ENCODE measurements around the gene FOXO6. TPM values are rescaled to one million over a fixed set of nuclear protein-coding genes. Genes with fewer than 3 reads are reported as not detected.

FOXO6 gene
- total RNA-seq, 8 experiments from 2014 or later: 0.36 to 3.6 (median 1.3) TPM

GRCh38 chr1:41414716-41415306 is 53.6 kb downstream of the FOXO6 start:
- Histone ChIP-seq H3K4me3 (no peak overlapping the region), H3K4me1 (replicated peaks in 1 of 2) (peaks cover 29 to 35% of the 10 kb centered on the region in 2 donors), H3K27ac (peak overlapping the region; percentile 7 to 45)
- WGBS, 10 experiments: 0 to 83% (median 44%) methylated on average over 1 to 5 of the region's 7 CpGs; no CpG with 5 or more reads in 4 of the 10 experiments
- in situ Hi-C loops (cut with MboI; ENCODE audit: low pct_unique_long_range_greater_than_20kb in 2 of 9, low sequenced_read_pairs in 9 of 9, unreplicated experiment in 9 of 9): loop anchor here in 8 of 9 experiments (25.0 kb wide), 2 partner anchors 103 to 128 kb away; no protein-coding TSS in a partner anchor
- peak in 5 of 8 experiments; percentile 74 to 93 (median 93) for ATAC-seq (replicated peaks in 6 of 8)

DNA sequence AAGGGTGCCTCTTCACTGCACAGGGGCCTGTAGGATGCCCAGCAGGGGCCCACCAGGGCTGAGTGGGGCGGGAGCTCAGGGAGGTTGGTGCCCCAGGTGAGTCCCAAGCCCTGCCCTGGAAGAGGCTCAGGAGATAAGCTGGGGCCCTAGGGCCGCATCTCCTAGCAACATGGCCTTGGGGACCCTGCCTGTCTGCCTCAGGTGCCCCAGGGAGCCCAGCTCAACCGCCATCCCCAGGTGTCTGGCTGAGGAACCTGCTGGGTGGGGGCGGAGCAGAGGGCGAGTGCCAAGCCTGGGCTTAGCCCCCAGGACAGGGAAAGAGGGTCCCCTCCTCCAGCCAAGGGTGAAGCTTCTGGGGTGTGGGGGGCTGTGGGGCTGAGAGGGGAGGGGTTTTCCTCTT is 54.8 kb downstream of the FOXO6 start:
- WGBS, 10 experiments: 66 to 100% (median 89%) methylated on average over 1 to 5 of the region's 5 CpGs; no CpG with 5 or more reads in 6 of the 10 experiments
- no peak overlapping the region for H3K4me3 ChIP-seq
- no peak overlapping the region for H3K27ac ChIP-seq
- H3K4me1 ChIP-seq (replicated peaks in 1 of 2): peaks cover 37 to 41% of the 10 kb centered on the region in 2 donors
- in situ Hi-C loops (cut with MboI; ENCODE audit: low pct_unique_long_range_greater_than_20kb in 2 of 9, low sequenced_read_pairs in 9 of 9, unreplicated experiment in 9 of 9): loop anchor here in 8 of 9 experiments (25.0 kb wide), 2 partner anchors 104 to 129 kb away; no protein-coding TSS in a partner anchor
- no peak for ATAC-seq (replicated peaks in 6 of 8)

DNA sequence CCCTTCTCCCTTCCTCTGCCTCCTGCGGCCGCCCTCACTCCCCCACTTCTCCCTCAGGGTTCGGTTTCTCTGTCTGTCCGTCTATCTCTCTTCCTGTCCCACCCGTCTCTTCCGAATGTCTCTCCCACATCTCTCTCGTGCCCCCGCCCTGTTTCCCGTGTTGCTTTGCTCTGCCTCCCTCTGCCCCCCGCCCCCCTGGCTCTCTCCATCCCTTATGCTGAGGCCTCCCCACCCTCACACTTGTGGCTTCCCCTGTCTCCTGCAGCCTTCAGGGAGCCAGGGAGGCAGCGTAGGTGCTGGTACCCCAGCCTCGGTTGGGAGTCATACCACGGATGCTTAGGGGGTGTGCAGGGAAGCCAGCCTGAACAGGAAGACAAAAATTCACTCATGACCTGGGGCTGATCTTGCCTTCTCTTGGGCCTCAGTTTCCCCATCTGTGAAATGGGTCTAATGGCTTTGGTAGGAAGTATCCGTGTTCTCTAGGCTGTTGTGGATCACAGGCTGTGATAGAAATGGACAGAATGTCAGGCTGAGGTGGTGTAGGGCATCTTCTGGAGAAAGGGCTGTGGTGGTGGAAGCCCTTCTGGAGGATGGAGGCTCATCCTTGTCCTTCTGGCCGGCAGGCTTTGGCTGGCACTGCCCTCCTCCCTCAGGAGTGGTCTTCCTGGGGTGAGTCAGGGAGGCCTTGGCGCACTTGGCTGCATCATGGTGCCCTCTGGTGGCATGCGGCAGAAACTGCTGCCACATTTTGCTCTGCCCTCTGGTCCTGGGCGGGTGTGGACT is 55.5 kb downstream of the FOXO6 start:
- WGBS, 10 experiments: 0 to 59% (median 33%) methylated on average over 1 to 11 of the region's 18 CpGs; no CpG with 5 or more reads in 3 of the 10 experiments
- Histone ChIP-seq H3K27ac (no peak overlapping the region), H3K4me1 (replicated peaks in 1 of 2) (peaks cover 37 to 42% of the 10 kb centered on the region in 2 donors), H3K4me3 (no peak overlapping the region)
- in situ Hi-C loops (cut with MboI; ENCODE audit: low pct_unique_long_range_greater_than_20kb in 2 of 9, low sequenced_read_pairs in 9 of 9, unreplicated experiment in 9 of 9): loop anchor here in 8 of 9 experiments (25.0 kb wide), 2 partner anchors 104 to 129 kb away; no protein-coding TSS in a partner anchor
- ATAC-seq (replicated peaks in 6 of 8): peak in 7 of 8 experiments; percentile 9 to 85 (median 45)

GRCh38 chr1:41417335-41417682 is 56.1 kb downstream of the FOXO6 start:
- ATAC-seq (replicated peaks in 6 of 8): no peak
- peaks cover 37 to 42% of the 10 kb centered on the region in 2 donors for H3K4me1 ChIP-seq (replicated peaks in 1 of 2)
- no peak overlapping the region for H3K4me3 ChIP-seq
- in situ Hi-C loops (cut with MboI; ENCODE audit: low pct_unique_long_range_greater_than_20kb in 2 of 9, low sequenced_read_pairs in 9 of 9, unreplicated experiment in 9 of 9): loop anchor here in 8 of 9 experiments (25.0 kb wide), 2 partner anchors 105 to 130 kb away; no protein-coding TSS in a partner anchor
- WGBS, 10 experiments: 20 to 50% (median 28%) methylated on average over 1 of the region's 1 CpG; no CpG with 5 or more reads in 6 of the 10 experiments
- no peak overlapping the region for H3K27ac ChIP-seq

DNA sequence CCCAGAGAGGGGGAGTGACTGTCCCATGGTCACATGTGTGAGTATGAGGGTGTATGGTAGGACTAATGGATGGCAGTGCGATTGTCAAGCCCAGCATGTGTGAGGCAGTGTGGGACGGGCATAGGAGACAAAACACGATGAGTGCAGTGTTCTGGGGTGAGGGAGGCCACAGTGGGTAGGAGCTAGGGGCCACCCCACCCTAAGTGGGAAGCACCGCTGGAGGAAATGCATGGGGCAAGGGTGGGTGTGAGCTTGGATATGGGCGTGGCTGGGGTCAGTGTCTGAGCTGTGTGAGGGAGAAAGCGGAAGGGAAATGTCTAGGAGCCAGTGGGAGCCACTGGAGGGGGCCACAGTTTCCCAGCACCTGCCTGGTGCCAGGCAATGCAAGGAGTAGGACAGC is 56.5 kb downstream of the FOXO6 start:
- WGBS, 10 experiments: 41 to 83% (median 71%) methylated on average over 1 to 5 of the region's 6 CpGs; no CpG with 5 or more reads in 5 of the 10 experiments
- ATAC-seq (replicated peaks in 6 of 8): peak in 1 of 8 experiments; percentile 10

DNA sequence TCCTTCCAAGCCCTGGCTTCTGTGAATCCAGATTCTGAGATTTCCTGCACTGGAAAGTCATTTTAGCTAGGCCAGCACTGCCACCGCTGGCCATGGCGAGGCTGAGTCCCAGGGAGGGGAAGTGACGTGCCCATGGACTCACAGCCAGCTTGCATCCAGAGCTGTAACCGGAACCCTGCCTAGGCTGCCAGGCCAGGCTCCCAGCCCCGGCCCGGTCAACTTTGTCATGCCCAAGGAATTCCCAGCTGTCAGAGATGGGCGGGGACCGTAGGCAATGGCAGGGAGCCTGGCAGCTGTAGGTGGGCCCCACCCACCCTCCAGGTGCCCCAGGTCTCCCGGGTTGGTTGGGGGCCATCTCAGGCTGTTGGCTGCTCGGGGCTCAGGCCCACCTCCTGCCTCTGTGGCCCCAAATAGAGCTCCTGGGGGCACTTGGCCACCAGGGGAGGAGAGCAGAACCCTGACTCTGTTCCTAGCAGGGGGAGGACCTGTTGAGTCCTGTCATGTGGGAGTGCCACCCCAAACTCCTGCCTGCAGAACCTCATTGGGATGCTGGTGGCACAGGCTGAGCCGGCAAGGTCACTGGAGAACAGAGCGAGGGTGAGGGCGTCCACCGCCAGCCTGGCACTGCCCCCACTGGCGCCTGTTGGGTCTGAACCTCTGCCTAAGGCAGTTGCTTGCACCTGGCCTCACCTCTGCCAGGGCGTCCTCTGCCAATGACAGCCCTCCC is 57.8 kb downstream of the FOXO6 start:
- WGBS, 10 experiments: 60 to 95% (median 80%) methylated on average over 1 to 7 of the region's 16 CpGs; no CpG with 5 or more reads in 5 of the 10 experiments
- ATAC-seq (replicated peaks in 6 of 8): peak in 4 of 8 experiments; percentile 12 to 88 (median 80)
- Histone ChIP-seq H3K4me3 (no peak overlapping the region), H3K27ac (no peak overlapping the region), H3K4me1 (replicated peaks in 1 of 2) (peaks cover 23 to 27% of the 10 kb centered on the region in 2 donors)
- in situ Hi-C loops (cut with MboI; ENCODE audit: low pct_unique_long_range_greater_than_20kb in 2 of 9, low sequenced_read_pairs in 9 of 9, unreplicated experiment in 9 of 9): loop anchor here in 8 of 9 experiments (25.0 kb wide), 2 partner anchors 107 to 132 kb away; no protein-coding TSS in a partner anchor

More for the DNA sequence above, 56.5 kb downstream of the FOXO6 start:
- in situ Hi-C loops (cut with MboI; ENCODE audit: low pct_unique_long_range_greater_than_20kb in 2 of 9, low sequenced_read_pairs in 9 of 9, unreplicated experiment in 9 of 9): loop anchor here in 8 of 9 experiments (25.0 kb wide), 2 partner anchors 105 to 130 kb away; no protein-coding TSS in a partner anchor
- Histone ChIP-seq H3K27ac (no peak overlapping the region), H3K4me3 (no peak overlapping the region), H3K4me1 (replicated peaks in 1 of 2) (peaks cover 34 to 40% of the 10 kb centered on the region in 2 donors)

- no peak overlapping the region for H3K27ac ChIP-seq
- ATAC-seq (replicated peaks in 6 of 8): no peak
- 81 to 100% (median 93%) methylated on average over 1 to 8 of the region's 8 CpGs; no CpG with 5 or more reads in 2 of the 10 experiments for WGBS, 10 experiments
- H3K4me1 ChIP-seq (replicated peaks in 1 of 2): peaks cover 16 to 20% of the 10 kb centered on the region in 2 donors
- in situ Hi-C loops (cut with MboI; ENCODE audit: low pct_unique_long_range_greater_than_20kb in 2 of 9, low sequenced_read_pairs in 9 of 9, unreplicated experiment in 9 of 9): loop anchor here in 8 of 9 experiments (25.0 kb wide), 2 partner anchors 107 to 132 kb away; no protein-coding TSS in a partner anchor
- no peak overlapping the region for H3K4me3 ChIP-seq
Observed at GRCh38 chr1:41419584-41420295, 58.5 kb downstream of the FOXO6 start.

DNA sequence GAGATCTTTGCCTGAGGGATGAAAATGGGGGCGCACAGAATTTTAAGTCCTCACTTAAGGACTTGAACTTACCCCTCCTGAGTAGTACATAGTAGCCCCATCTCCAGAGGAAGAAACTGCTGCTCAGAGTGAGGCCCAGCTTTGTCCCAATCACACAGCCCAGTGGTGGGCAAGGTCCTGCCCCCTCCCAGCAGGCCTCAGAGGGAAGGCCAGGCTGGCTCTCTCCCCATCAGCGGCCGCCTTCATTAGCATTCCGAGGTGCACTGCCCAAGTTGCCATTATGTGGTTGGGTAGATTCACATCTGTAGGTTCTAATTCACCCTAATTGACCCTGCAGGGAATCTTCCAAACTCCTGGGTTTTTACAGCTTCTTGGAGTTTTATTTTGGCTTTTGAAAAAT is 59.1 kb downstream of the FOXO6 start:
- in situ Hi-C loops (cut with MboI; ENCODE audit: low pct_unique_long_range_greater_than_20kb in 2 of 9, low sequenced_read_pairs in 9 of 9, unreplicated experiment in 9 of 9): loop anchor here in 8 of 9 experiments (25.0 kb wide), 2 partner anchors 108 to 133 kb away; no protein-coding TSS in a partner anchor
- Histone ChIP-seq H3K4me3 (no peak overlapping the region), H3K4me1 (replicated peaks in 1 of 2) (peaks cover 10 to 14% of the 10 kb centered on the region in 2 donors), H3K27ac (no peak overlapping the region)
- WGBS, 10 experiments: 19 to 80% (median 52%) methylated on average over 1 to 4 of the region's 4 CpGs; no CpG with 5 or more reads in 6 of the 10 experiments
- ATAC-seq (replicated peaks in 6 of 8): peak in 3 of 8 experiments; percentile 4 to 21 (median 13)

GRCh38 chr1:41420860-41421259 is 59.6 kb downstream of the FOXO6 start:
- no peak overlapping the region for H3K4me3 ChIP-seq
- peak in 5 of 8 experiments; percentile 29 to 43 (median 32) for ATAC-seq (replicated peaks in 6 of 8)
- in situ Hi-C loops (cut with MboI; ENCODE audit: low pct_unique_long_range_greater_than_20kb in 2 of 9, low sequenced_read_pairs in 9 of 9, unreplicated experiment in 9 of 9): loop anchor here in 8 of 9 experiments (25.0 kb wide), 2 partner anchors 109 to 134 kb away; no protein-coding TSS in a partner anchor
- WGBS, 10 experiments: 8 to 83% (median 72%) methylated on average over 1 to 3 of the region's 3 CpGs; no CpG with 5 or more reads in 2 of the 10 experiments
- peaks cover 9 to 11% of the 10 kb centered on the region in 2 donors for H3K4me1 ChIP-seq (replicated peaks in 1 of 2)
- H3K27ac ChIP-seq: no peak overlapping the region

DNA sequence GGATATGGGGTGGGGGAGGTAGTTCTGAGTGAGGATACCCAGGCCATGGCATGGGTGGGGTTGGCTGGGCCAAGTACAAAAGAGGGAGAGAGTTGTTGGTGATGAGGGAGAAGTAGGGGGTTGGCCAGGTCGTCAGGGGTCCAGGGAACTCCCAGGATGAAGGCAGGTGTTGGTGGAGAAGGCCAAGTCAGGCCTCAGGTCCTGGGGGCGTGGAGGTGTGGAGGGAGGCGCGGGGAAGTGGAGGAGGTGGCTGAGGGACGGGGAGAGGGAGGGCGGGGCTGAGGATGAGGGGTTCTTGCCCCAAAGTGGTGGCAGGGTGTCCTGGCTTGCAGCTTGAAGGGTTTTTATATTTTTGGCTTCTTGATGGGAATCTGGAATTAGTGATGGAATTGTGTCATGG is 61.1 kb downstream of the FOXO6 start:
- no peak overlapping the region for H3K4me3 ChIP-seq

GRCh38 chr1:41423511-41424191 is 62.4 kb downstream of the FOXO6 start:
- in situ Hi-C loops (cut with MboI; ENCODE audit: low pct_unique_long_range_greater_than_20kb in 2 of 9, low sequenced_read_pairs in 9 of 9, unreplicated experiment in 9 of 9): loop anchor here in 8 of 9 experiments (25.0 kb wide), 2 partner anchors 111 to 136 kb away; no protein-coding TSS in a partner anchor
- 58 to 100% (median 90%) methylated on average over 1 to 16 of the region's 38 CpGs; no CpG with 5 or more reads in 5 of the 10 experiments for WGBS, 10 experiments
- peaks cover 16 to 17% of the 10 kb centered on the region in 2 donors for H3K4me1 ChIP-seq (replicated peaks in 1 of 2)
- H3K27ac ChIP-seq: no peak overlapping the region
- ATAC-seq (replicated peaks in 6 of 8): peak in 4 of 8 experiments; percentile 8 to 38 (median 32)
- no peak overlapping the region for H3K4me3 ChIP-seq

More for the DNA sequence above, 61.1 kb downstream of the FOXO6 start:
- Histone ChIP-seq H3K27ac (no peak overlapping the region), H3K4me1 (replicated peaks in 1 of 2) (peaks cover 11 to 12% of the 10 kb centered on the region in 2 donors)
- in situ Hi-C loops (cut with MboI; ENCODE audit: low pct_unique_long_range_greater_than_20kb in 2 of 9, low sequenced_read_pairs in 9 of 9, unreplicated experiment in 9 of 9): loop anchor here in 8 of 9 experiments (25.0 kb wide), 2 partner anchors 110 to 135 kb away; no protein-coding TSS in a partner anchor
- no CpG with 5 or more reads among the region's 6 CpGs for WGBS, 10 experiments
- no peak for ATAC-seq (replicated peaks in 6 of 8)
